Activated B cell treated with CpG ODN at 0.5 μM for 24 hours (primary cell): Measurements from ENCODE around the gene FBXL3. TPM values are rescaled to one million over a fixed set of nuclear protein-coding genes. Genes with fewer than 3 reads are reported as not detected.
"Not testable (repeated sequence)": the region's sequence is repeated elsewhere in the genome, so short reads cannot be mapped to it uniquely, and the experiment has no call there.

Experiments
- ATAC-seq: fragments of 200-7000 bp; cut with Tn5 transposase; one replicate; pipeline ENCODE4 v1.10.0; 2021; ENCODE audit warnings: low read depth, mild to moderate bottlenecking, moderate library complexity
- CTCF ChIA-PET: fragments of 350-600 bp; sonication (Branson Sonifier 250); formaldehyde crosslinking; loops from one replicate; lab custom pipeline; 2021; ENCODE audit warnings: antibody characterized with exemption; lab: Charles Lee
- POLR2A ChIA-PET: fragments of 350-600 bp; sonication (Branson Sonifier 250); formaldehyde crosslinking; loops from one replicate; lab custom pipeline; 2021; ENCODE audit warnings: antibody characterized with exemption; lab: Charles Lee
- DNase-seq: peaks from one replicate; pipeline ENCODE4 v3.0.0; 2022
- H3K27ac Mint-ChIP-seq: one replicate; pipeline ENCODE4 v1.8.0; 2020; ENCODE audit warnings: mixed read lengths
- H3K27me3 Mint-ChIP-seq: one replicate; pipeline ENCODE4 v1.8.0; 2021; ENCODE audit warnings: mixed read lengths
- H3K36me3 Mint-ChIP-seq: one replicate; pipeline ENCODE4 v1.8.0; 2021; ENCODE audit warnings: low read depth, mixed read lengths
- H3K4me1 Mint-ChIP-seq: one replicate; pipeline ENCODE4 v1.8.0; 2021; ENCODE audit warnings: mixed read lengths
- H3K4me3 Mint-ChIP-seq: one replicate; pipeline ENCODE4 v1.8.0; 2020; ENCODE audit warnings: mild to moderate bottlenecking, mixed read lengths
- H3K9me3 Mint-ChIP-seq: one replicate; pipeline ENCODE4 v1.8.0; 2020; ENCODE audit warnings: mixed read lengths
- intact Hi-C: fragments of 100-400 bp; cut with micrococcal nuclease; formaldehyde crosslinking; loops from one replicate; pipeline ENCODE4 v1.15.1; 2024
- total RNA-seq: library from RNA; stranded (reverse); gene quantifications from 2 replicates; pipeline ENCODE4 v1.2.3, GENCODE V29; 2022
- TF ChIP-seq, protein P1 (sequence below): fragments of 200-600 bp; IDR thresholded peaks from one replicate; pipeline ENCODE4 v1.8.0; 2022; ENCODE audit warnings: antibody characterized with exemption, mild to moderate bottlenecking

Gene FBXL3
- total RNA-seq, 1 donor from 2014 or later, result 49.8 TPM

DNA sequence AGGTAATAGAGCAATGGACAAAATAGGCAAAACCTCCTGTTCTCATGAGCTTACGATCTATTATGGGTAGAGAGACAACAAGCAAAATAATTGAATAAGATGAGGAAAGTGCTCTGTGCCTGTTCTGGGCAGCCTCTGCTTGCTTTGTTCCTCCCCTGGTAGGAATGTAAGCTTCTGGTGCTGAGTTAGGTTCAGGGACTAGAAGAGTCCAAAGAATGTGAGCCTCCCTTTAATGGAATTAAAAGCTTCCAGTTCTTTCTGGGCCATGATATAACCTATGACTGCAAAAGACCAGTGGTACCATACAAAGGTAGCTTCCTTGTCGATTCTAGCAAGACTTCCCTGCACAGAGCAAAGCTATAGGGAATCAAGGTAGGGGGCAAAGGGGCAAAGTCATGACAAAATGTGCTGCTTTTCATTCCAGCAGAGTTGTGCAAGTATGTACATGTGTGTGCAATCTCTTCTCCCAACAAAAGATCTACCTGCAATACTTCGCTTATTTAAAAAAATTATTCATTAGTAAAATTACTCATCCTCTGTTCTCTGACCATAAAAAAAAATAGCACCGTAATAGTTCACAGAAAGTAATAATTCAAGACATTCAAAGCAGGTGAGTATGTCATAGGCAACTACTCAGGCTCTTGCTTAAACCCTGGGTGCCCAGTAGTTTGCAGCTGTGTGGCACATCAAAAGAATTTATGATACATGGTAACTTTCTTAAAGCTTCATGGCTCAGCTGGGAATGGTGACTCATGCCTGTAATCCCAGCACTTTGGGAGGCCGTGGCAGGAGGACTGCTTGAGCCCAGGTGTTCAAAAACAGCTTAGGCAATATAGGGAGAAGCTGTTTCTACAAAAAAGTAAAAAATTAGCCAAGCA, 57.2 kb downstream of the FBXL3 start:
- TF ChIP-seq, protein P1, sequence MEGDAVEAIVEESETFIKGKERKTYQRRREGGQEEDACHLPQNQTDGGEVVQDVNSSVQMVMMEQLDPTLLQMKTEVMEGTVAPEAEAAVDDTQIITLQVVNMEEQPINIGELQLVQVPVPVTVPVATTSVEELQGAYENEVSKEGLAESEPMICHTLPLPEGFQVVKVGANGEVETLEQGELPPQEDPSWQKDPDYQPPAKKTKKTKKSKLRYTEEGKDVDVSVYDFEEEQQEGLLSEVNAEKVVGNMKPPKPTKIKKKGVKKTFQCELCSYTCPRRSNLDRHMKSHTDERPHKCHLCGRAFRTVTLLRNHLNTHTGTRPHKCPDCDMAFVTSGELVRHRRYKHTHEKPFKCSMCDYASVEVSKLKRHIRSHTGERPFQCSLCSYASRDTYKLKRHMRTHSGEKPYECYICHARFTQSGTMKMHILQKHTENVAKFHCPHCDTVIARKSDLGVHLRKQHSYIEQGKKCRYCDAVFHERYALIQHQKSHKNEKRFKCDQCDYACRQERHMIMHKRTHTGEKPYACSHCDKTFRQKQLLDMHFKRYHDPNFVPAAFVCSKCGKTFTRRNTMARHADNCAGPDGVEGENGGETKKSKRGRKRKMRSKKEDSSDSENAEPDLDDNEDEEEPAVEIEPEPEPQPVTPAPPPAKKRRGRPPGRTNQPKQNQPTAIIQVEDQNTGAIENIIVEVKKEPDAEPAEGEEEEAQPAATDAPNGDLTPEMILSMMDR, result no peak
- ChIA-PET POLR2A (no interaction called here), CTCF (interaction anchor here (3.0 kb wide), 1 partner anchor 10 kb away, joined by 9 read pairs; no protein-coding TSS in a partner anchor)
- H3K27ac Mint-ChIP-seq, result no peak overlapping the region
- intact Hi-C loops, result no loop called here
- no peaks in the 10 kb centered on the region for H3K9me3 Mint-ChIP-seq
- DNase-seq (no peak), ATAC-seq (no peak)
- peaks cover 23% of the 10 kb centered on the region for H3K27me3 Mint-ChIP-seq
- H3K4me3 Mint-ChIP-seq, result no peak overlapping the region
- no peaks in the 10 kb centered on the region for H3K36me3 Mint-ChIP-seq
- no peaks in the 10 kb centered on the region for H3K4me1 Mint-ChIP-seq

DNA sequence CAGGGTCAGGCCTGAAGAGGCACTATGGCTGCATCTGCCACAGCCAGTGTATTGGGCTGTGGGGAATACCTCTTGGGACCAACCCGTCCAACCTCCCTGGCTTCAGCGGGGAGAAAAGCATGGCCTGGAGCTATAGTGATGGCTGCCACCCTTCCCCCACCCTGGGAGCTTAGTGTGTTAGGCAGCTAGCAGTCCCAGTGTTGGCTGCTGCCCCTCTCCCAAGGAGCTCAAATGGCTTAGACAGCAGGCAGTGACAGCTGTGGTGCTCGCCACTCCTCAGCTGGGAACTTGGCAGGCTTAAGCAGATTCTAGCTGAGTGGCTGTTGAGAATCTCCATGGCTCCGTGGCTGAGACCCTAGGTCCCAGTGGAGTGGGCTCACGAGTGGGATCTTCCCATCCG, 58.9 kb downstream of the FBXL3 start:
- Mint-ChIP-seq H3K27me3 (peaks cover 19% of the 10 kb centered on the region), H3K4me1 (no peaks in the 10 kb centered on the region), H3K27ac (no peak overlapping the region), H3K4me3 (no peak overlapping the region), H3K9me3 (no peaks in the 10 kb centered on the region), H3K36me3 (no peaks in the 10 kb centered on the region)
- ChIA-PET CTCF (no interaction called here), POLR2A (no interaction called here)
- ATAC-seq (no peak), DNase-seq (no peak)
- intact Hi-C loops, result no loop called here
- TF ChIP-seq, protein P1, result no peak

DNA sequence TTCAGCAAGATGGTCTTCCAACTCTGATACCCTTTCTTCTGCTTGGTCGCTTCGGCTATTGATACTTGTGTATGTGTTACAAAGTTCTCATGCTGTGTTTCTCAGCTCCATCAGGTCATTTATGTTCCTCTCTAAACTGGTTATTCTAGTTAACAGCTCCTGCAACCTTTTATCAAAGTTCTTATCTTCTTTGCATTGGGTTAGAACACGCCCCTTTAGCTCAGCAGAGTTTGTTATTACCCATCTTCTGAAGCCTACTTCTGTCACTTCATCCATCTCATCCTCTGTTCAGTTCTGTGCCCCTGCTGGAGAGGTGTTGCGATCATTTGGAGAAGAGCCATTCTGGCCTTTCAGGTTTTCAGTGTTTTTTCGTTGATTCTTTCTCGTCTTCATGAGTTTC, 59.9 kb downstream of the FBXL3 start:
- TF ChIP-seq, protein P1, result no peak
- CTCF ChIA-PET, result no interaction called here
- H3K27ac Mint-ChIP-seq, result no peak overlapping the region
- H3K36me3 Mint-ChIP-seq, result no peaks in the 10 kb centered on the region
- ATAC-seq (no peak), DNase-seq (no peak)
- intact Hi-C loops, result no loop called here
- POLR2A ChIA-PET, result no interaction called here
- H3K4me1 Mint-ChIP-seq, result no peaks in the 10 kb centered on the region
- peaks cover 13% of the 10 kb centered on the region for H3K27me3 Mint-ChIP-seq
- no peaks in the 10 kb centered on the region for H3K9me3 Mint-ChIP-seq
- H3K4me3 Mint-ChIP-seq, result no peak overlapping the region

DNA sequence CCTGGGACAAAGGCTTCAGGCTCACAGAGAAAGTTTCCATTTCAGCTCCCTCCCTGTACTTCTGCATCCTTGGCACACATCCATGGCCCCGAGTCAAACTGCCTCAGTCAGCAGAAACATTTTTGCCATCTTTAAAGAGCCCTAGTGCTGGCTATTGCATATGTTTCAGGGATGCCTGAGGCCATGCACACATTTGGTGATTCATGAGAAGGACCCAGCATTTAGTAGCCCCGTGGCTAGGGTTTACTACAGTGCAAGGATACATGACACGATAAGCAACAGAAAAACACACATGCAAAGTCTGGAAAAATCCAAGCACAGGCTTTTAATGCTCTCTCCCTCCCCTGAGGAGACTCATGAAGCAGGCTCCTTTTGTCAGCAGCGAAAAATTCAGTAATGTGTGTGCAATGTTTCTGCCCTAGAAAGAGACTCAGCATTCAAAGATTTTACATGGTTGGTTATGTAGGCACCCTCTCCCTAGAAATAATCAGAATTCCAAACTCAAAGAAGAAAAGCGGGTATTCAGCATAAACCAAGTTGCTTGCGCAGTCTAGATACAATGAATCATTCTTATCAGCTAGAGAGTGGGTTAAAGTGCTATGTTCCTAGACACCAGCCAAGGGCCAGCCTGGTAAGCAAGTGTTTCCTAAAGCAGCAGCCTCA, 61.1 kb downstream of the FBXL3 start:
- Mint-ChIP-seq H3K9me3 (peaks cover 2% of the 10 kb centered on the region), H3K36me3 (no peaks in the 10 kb centered on the region), H3K27me3 (peaks cover 10% of the 10 kb centered on the region), H3K4me3 (no peak overlapping the region), H3K4me1 (no peaks in the 10 kb centered on the region), H3K27ac (no peak overlapping the region)
- no peak for DNase-seq
- ATAC-seq, result no peak
- CTCF ChIA-PET, result no interaction called here
- TF ChIP-seq, protein P1, result no peak
- POLR2A ChIA-PET, result no interaction called here
- intact Hi-C loops, result no loop called here

DNA sequence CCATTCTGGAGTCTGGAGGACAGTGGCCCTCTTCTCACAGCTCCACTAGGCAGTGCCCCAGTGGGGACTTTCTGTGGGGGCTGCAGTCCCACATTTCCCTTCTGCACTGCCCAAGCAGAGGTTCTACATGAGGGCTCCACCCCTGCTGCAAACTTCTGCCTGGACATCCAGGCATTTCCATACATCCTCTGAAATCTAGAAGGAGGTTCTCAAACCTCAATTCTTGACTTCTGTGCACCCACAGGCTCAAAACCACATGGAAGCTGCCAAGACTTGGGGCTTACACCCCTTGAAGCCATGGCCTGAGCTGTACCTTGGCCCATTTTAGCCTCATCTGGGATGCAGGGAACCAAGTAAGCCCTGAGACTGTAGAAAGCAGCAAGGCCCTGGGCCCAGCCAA, 67.2 kb downstream of the FBXL3 start:
- intact Hi-C loops, DNase-seq, H3K4me1 Mint-ChIP-seq, POLR2A ChIA-PET, H3K36me3 Mint-ChIP-seq, H3K4me3 Mint-ChIP-seq, H3K27ac Mint-ChIP-seq, H3K27me3 Mint-ChIP-seq, CTCF ChIA-PET, ATAC-seq: not testable (repeated sequence)
- H3K9me3 Mint-ChIP-seq, result peaks cover 17% of the 10 kb centered on the region
